Esophagus muscularis mucosa (tissue), 4 donors: ENCODE measurements around the gene CPA3. TPM values are rescaled to one million over a fixed set of nuclear protein-coding genes. Genes with fewer than 3 reads are reported as not detected.

ENCODE experiments used
- DNase-seq: peaks from one replicate; pipeline ENCODE4 v3.0.0-alpha.2; 2017; ENCODE audit errors: extremely low spot score
- H3K27ac ChIP-seq, 4 donors: fragments of 200-600 bp; sonication (generic); replicated peaks in 1 of 4; 1 replicate in 3 of 4; 2 replicates in 1 of 4; pipeline ENCODE4 v1.5.1; 2016 to 2019; ENCODE audit warnings: mild to moderate bottlenecking in 1 of 4
- H3K27me3 ChIP-seq, 4 donors: fragments of 200-600 bp; sonication (generic); one replicate each; pipeline versions ENCODE4 v1.5.1 to v1.6.0; 2016 to 2019
- H3K36me3 ChIP-seq, 4 donors: fragments of 200-600 bp; sonication (generic); one replicate each; pipeline ENCODE4 v1.5.1; 2016 to 2019
- H3K4me1 ChIP-seq, 4 donors: fragments of 200-600 bp; sonication (generic); one replicate each; pipeline ENCODE4 v1.5.1; 2016 to 2019
- H3K4me3 ChIP-seq, 4 donors: fragments of 200-600 bp; sonication (generic); 1 replicate in 2 of 4; 2 replicates in 2 of 4; pipeline ENCODE4 v1.5.1; 2016 to 2019; ENCODE audit warnings: mild to moderate bottlenecking in 4 of 4, moderate library complexity in 1 of 4
- H3K9me3 ChIP-seq, 4 donors: fragments of 200-600 bp; sonication (generic); 1 replicate in 3 of 4; 2 replicates in 1 of 4; pipeline ENCODE4 v1.5.1; 2016 to 2019
- EP300 ChIP-seq: sonication (generic); formaldehyde crosslinking; IDR thresholded peaks from one replicate; pipeline ENCODE4 v1.6.1; 2017; ENCODE audit warnings: antibody characterized with exemption
- POLR2A ChIP-seq: fragments of 450-650 bp; IDR thresholded peaks from one replicate; pipeline ENCODE4 v1.6.1; 2017; ENCODE audit warnings: antibody characterized with exemption, moderate library complexity, mild to moderate bottlenecking, low read depth
- POLR2AphosphoS5 ChIP-seq, 2 donors: sonication (generic); formaldehyde crosslinking; IDR thresholded peaks; one replicate each; pipeline ENCODE4 v1.6.1; 2017; ENCODE audit warnings: antibody characterized with exemption in 2 of 2
- WGBS: methylation state at CpG from one replicate; pipeline ENCODE4 v1.1.5; 2018; 5-methylcytosine and 5-hydroxymethylcytosine counted together
- intact Hi-C: fragments of 100-400 bp; cut with DNase I; formaldehyde crosslinking; loops from one replicate; pipeline ENCODE4 v1.15.1; 2023
- total RNA-seq, 4 donors: library from RNA; depleted of rRNA; stranded (reverse); fragments of >200 nt; gene quantifications; one replicate each; pipeline versions ENCODE4 v1.1.0 to v1.2.1, GENCODE V29; 2016
- TF ChIP-seq, protein P1 (sequence below), 3 experiments: fragments of 200-600 bp in 2 of 3; fragments of 450-650 bp in 1 of 3; sonication (generic) in 2 of 3; IDR thresholded peaks; one replicate each; pipeline ENCODE4 v1.5.1; 2017 to 2019; ENCODE audit warnings: antibody characterized with exemption in 3 of 3, mild to moderate bottlenecking in 2 of 3, moderate library complexity in 1 of 3

The CPA3 gene
- total RNA-seq, 4 donors from 2014 or later, result 3.7 to 49.9 (median 28.2) TPM

DNA sequence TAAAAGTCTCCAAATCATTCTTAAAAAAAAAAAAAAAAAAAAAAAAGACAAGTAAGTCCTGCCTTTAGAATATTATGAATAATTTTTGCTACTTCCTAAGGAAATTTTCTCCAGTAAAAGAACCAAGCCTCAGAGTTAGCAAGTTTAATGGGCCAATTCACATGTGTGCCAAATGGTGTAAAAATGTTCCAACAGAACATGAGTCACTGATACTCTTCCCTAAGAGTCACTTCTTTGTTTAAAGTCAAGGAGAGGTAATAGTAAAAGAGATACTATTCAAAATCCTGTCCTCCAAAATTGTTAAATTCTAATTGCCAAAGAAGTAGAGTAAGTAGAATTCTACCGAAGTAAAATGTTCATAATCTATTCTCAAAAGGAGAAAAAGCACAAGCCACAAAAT lies 17.7 kb upstream of the CPA3 start:
- H3K27me3 ChIP-seq, result no peaks in the 10 kb centered on the region
- intact Hi-C loops, result no loop called here
- H3K4me3 ChIP-seq, result no peak overlapping the region
- DNase-seq, result no peak
- no peaks in the 10 kb centered on the region for H3K4me1 ChIP-seq
- TF ChIP-seq POLR2A (no peak), EP300 (no peak), POLR2AphosphoS5 (IDR thresholded peaks at IDR 0.05) (no peak)
- TF ChIP-seq, protein P1, sequence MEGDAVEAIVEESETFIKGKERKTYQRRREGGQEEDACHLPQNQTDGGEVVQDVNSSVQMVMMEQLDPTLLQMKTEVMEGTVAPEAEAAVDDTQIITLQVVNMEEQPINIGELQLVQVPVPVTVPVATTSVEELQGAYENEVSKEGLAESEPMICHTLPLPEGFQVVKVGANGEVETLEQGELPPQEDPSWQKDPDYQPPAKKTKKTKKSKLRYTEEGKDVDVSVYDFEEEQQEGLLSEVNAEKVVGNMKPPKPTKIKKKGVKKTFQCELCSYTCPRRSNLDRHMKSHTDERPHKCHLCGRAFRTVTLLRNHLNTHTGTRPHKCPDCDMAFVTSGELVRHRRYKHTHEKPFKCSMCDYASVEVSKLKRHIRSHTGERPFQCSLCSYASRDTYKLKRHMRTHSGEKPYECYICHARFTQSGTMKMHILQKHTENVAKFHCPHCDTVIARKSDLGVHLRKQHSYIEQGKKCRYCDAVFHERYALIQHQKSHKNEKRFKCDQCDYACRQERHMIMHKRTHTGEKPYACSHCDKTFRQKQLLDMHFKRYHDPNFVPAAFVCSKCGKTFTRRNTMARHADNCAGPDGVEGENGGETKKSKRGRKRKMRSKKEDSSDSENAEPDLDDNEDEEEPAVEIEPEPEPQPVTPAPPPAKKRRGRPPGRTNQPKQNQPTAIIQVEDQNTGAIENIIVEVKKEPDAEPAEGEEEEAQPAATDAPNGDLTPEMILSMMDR (IDR thresholded peaks at IDR 0.05), result no peak
- H3K36me3 ChIP-seq, result no peaks in the 10 kb centered on the region
- H3K27ac ChIP-seq, result no peak overlapping the region
- WGBS, result 86% methylated on average over 1 of the region's 1 CpG
- H3K9me3 ChIP-seq, result no peaks in the 10 kb centered on the region

- Histone ChIP-seq H3K4me1 (no peaks in the 10 kb centered on the region), H3K36me3 (no peaks in the 10 kb centered on the region), H3K27ac (no peak overlapping the region), H3K4me3 (no peak overlapping the region), H3K9me3 (no peaks in the 10 kb centered on the region), H3K27me3 (no peaks in the 10 kb centered on the region)
- DNase-seq, result no peak
- intact Hi-C loops, result no loop called here
- no peak for TF ChIP-seq EP300
- WGBS, result 81% methylated on average over 1 of the region's 1 CpG
These were observed 16.7 kb upstream of the CPA3 start for GRCh38 chr3:148848410-148848809.

GRCh38 chr3:148852271-148852992 lies 12.7 kb upstream of the CPA3 start:
- H3K9me3 ChIP-seq, result no peaks in the 10 kb centered on the region
- 76% methylated on average over 7 of the region's 7 CpGs for WGBS
- intact Hi-C loops, result no loop called here
- no peaks in the 10 kb centered on the region for H3K36me3 ChIP-seq
- no peak for DNase-seq
- no peak overlapping the region for H3K27ac ChIP-seq
- H3K4me1 ChIP-seq, result no peaks in the 10 kb centered on the region
- H3K27me3 ChIP-seq, result no peaks in the 10 kb centered on the region
- H3K4me3 ChIP-seq, result no peak overlapping the region
- TF ChIP-seq, protein P1 (IDR thresholded peaks at IDR 0.05), result no peak
- TF ChIP-seq EP300, result no peak
- TF ChIP-seq POLR2AphosphoS5 (IDR thresholded peaks at IDR 0.05), result no peak
- no peak for TF ChIP-seq POLR2A

GRCh38 chr3:148853076-148853475 lies 12.0 kb upstream of the CPA3 start:
- Histone ChIP-seq H3K36me3 (no peaks in the 10 kb centered on the region), H3K4me1 (no peaks in the 10 kb centered on the region), H3K4me3 (no peak overlapping the region), H3K27ac (no peak overlapping the region), H3K9me3 (no peaks in the 10 kb centered on the region), H3K27me3 (no peaks in the 10 kb centered on the region)
- no peak for DNase-seq
- intact Hi-C loops, result no loop called here
- TF ChIP-seq, protein P1 (IDR thresholded peaks at IDR 0.05), result no peak
- no peak for TF ChIP-seq POLR2AphosphoS5 (IDR thresholded peaks at IDR 0.05)
- no peak for TF ChIP-seq EP300
- TF ChIP-seq POLR2A, result no peak
- 90% methylated on average over 2 of the region's 2 CpGs for WGBS

- intact Hi-C loops, result no loop called here
- no peaks in the 10 kb centered on the region for H3K27me3 ChIP-seq
- no peak for DNase-seq
- no peaks in the 10 kb centered on the region for H3K9me3 ChIP-seq
- H3K36me3 ChIP-seq, result no peaks in the 10 kb centered on the region
- no peaks in the 10 kb centered on the region for H3K4me1 ChIP-seq
- H3K27ac ChIP-seq, result no peak overlapping the region
- TF ChIP-seq EP300 (no peak), POLR2AphosphoS5 (IDR thresholded peaks at IDR 0.05) (no peak), POLR2A (no peak)
- TF ChIP-seq, protein P1 (IDR thresholded peaks at IDR 0.05), result no peak
- no peak overlapping the region for H3K4me3 ChIP-seq
These were observed 11.0 kb upstream of the CPA3 start for GRCh38 chr3:148854061-148854460.
